Thyroid gland (tissue), 4 donors: Measurements from ENCODE around the gene EIF4A3. TPM values are rescaled to one million over a fixed set of nuclear protein-coding genes. Genes with fewer than 3 reads are reported as not detected.

Experiments
- DNase-seq, 2 donors: peaks; one replicate each; pipeline ENCODE4 v3.0.0-alpha.2; 2019
- H3K27ac ChIP-seq, 3 donors: fragments of 200-600 bp; sonication (generic); 1 replicate in 2 of 3; 2 replicates in 1 of 3; pipeline ENCODE4 v1.5.1; 2016 to 2019; ENCODE audit warnings: mild to moderate bottlenecking in 1 of 3, moderate library complexity in 1 of 3
- H3K27me3 ChIP-seq: fragments of 200-600 bp; sonication (generic); one replicate; pipeline ENCODE4 v1.5.1; 2019
- H3K36me3 ChIP-seq, 2 donors: fragments of 200-600 bp; sonication (generic); one replicate each; pipeline ENCODE4 v1.5.1; 2016 to 2019
- H3K4me1 ChIP-seq, 2 donors: fragments of 200-600 bp; sonication (generic); one replicate each; pipeline ENCODE4 v1.5.1; 2017 to 2019
- H3K4me3 ChIP-seq, 3 donors: fragments of 200-600 bp; sonication (generic); replicated peaks in 1 of 3; 1 replicate in 2 of 3; 2 replicates in 1 of 3; pipeline ENCODE4 v1.5.1; 2016; ENCODE audit warnings: mild to moderate bottlenecking in 1 of 3
- H3K9me3 ChIP-seq: fragments of 200-600 bp; sonication (generic); one replicate; pipeline ENCODE4 v1.5.1; 2017
- CTCF ChIP-seq, 6 experiments: fragments of 200-600 bp in 3 of 6; fragments of 450-650 bp in 3 of 6; sonication (generic) in 3 of 6; IDR thresholded peaks; one replicate each; pipeline ENCODE4 v1.5.1; 2016 to 2019; ENCODE audit warnings: antibody characterized with exemption in 6 of 6, mild to moderate bottlenecking in 2 of 6, inconsistent platforms in 1 of 6, moderate library complexity in 1 of 6
- POLR2A ChIP-seq, 2 donors: fragments of 450-650 bp; IDR thresholded peaks; one replicate each; pipeline ENCODE4 v1.6.1; 2017; ENCODE audit warnings: antibody characterized with exemption in 2 of 2, mild to moderate bottlenecking in 2 of 2, moderate library complexity in 1 of 2
- WGBS, 2 donors: methylation state at CpG; one replicate each; pipeline ENCODE4 v1.1.5; 2017; 5-methylcytosine and 5-hydroxymethylcytosine counted together
- intact Hi-C: fragments of 100-400 bp; cut with DNase I; formaldehyde crosslinking; loops from one replicate; pipeline ENCODE4 v1.15.1; 2023
- total RNA-seq, 4 donors: library from RNA; depleted of rRNA; stranded (reverse); fragments of >200 nt; gene quantifications; one replicate each; pipeline ENCODE4 v1.2.3, GENCODE V29; 2016

The EIF4A3 gene
- total RNA-seq, 4 donors from 2014 or later: 42.9 to 79.8 (median 47.4) TPM

DNA sequence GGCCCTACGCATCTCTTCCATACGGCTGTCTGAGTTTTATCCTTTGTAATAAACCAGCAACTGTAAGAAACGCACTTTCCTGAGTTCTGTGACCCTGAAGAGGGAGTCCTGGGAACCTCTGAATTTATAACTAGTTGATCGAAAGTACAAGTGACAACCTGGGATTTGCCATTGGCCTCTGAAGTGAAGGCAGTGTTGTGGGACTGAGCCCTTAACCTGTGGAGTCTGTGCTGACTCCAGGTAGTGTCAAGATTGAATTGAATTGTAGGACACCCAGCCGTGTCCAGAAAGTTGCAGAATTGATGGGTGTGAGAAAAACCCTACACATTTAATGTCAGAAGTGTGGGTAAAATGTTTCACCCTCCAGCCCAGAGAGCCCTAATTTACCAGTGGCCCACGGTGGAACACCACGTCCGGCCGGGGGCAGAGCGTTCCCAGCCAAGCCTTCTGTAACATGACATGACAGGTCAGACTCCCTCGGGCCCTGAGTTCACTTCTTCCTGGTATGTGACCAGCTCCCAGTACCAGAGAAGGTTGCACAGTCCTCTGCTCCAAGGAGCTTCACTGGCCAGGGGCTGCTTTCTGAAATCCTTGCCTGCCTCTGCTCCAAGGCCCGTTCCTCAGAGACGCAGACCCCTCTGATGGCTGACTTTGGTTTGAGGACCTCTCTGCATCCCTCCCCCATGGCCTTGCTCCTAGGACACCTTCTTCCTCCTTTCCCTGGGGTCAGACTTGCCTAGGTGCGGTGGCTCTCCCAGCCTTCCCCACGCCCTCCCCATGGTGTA, 44.1 kb downstream of the EIF4A3 start:
- DNase-seq: no peak
- no peak overlapping the region for H3K4me3 ChIP-seq
- TF ChIP-seq POLR2A (IDR thresholded peaks at IDR 0.05) (no peak), CTCF (IDR thresholded peaks at IDR 0.05) (no peak)
- no peaks in the 10 kb centered on the region for H3K36me3 ChIP-seq
- WGBS, 2 donors: 85 to 89% methylated on average over 15 of the region's 15 CpGs
- intact Hi-C loops: loop anchor here (5.0 kb wide), 1 partner anchor 96 kb away; no protein-coding TSS in a partner anchor
- no peak overlapping the region for H3K27ac ChIP-seq
- H3K27me3 ChIP-seq: no peaks in the 10 kb centered on the region
- peaks cover 10 to 20% of the 10 kb centered on the region in 2 donors for H3K4me1 ChIP-seq
- no peaks in the 10 kb centered on the region for H3K9me3 ChIP-seq

DNA sequence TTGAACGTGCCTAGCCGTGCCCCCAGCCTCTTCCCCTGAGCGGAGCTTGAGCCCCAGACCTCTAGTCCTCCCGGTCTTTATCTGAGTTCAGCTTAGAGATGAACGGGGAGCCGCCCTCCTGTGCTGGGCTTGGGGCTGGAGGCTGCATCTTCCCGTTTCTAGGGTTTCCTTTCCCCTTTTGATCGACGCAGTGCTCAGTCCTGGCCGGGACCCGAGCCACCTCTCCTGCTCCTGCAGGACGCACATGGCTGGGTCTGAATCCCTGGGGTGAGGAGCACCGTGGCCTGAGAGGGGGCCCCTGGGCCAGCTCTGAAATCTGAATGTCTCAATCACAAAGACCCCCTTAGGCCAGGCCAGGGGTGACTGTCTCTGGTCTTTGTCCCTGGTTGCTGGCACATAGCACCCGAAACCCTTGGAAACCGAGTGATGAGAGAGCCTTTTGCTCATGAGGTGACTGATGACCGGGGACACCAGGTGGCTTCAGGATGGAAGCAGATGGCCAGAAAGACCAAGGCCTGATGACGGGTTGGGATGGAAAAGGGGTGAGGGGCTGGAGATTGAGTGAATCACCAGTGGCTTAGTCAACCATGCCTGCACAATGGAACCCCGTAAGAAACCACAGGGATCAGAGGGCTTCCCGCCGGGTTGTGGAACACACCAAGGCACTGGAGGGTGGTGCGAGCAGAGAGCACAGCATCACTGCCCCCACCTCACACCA, 44.8 kb downstream of the EIF4A3 start:
- no peak for TF ChIP-seq CTCF (IDR thresholded peaks at IDR 0.05)
- TF ChIP-seq POLR2A (IDR thresholded peaks at IDR 0.05): no peak
- H3K36me3 ChIP-seq: no peaks in the 10 kb centered on the region
- peak overlapping the region; percentile 32 to 93 (median 45) for H3K4me3 ChIP-seq
- 35 to 37% methylated on average over 19 to 21 of the region's 21 CpGs for WGBS, 2 donors
- peak in 1 of 2 donors; percentile 25 for DNase-seq
- intact Hi-C loops: loop anchor here (5.0 kb wide), 1 partner anchor 95 kb away; no protein-coding TSS in a partner anchor
- no peaks in the 10 kb centered on the region for H3K27me3 ChIP-seq
- H3K4me1 ChIP-seq: peaks cover 10 to 20% of the 10 kb centered on the region in 2 donors
- H3K9me3 ChIP-seq: no peaks in the 10 kb centered on the region
- H3K27ac ChIP-seq: peak overlapping the region in 2 of 3 donors; percentile 83 to 90

DNA sequence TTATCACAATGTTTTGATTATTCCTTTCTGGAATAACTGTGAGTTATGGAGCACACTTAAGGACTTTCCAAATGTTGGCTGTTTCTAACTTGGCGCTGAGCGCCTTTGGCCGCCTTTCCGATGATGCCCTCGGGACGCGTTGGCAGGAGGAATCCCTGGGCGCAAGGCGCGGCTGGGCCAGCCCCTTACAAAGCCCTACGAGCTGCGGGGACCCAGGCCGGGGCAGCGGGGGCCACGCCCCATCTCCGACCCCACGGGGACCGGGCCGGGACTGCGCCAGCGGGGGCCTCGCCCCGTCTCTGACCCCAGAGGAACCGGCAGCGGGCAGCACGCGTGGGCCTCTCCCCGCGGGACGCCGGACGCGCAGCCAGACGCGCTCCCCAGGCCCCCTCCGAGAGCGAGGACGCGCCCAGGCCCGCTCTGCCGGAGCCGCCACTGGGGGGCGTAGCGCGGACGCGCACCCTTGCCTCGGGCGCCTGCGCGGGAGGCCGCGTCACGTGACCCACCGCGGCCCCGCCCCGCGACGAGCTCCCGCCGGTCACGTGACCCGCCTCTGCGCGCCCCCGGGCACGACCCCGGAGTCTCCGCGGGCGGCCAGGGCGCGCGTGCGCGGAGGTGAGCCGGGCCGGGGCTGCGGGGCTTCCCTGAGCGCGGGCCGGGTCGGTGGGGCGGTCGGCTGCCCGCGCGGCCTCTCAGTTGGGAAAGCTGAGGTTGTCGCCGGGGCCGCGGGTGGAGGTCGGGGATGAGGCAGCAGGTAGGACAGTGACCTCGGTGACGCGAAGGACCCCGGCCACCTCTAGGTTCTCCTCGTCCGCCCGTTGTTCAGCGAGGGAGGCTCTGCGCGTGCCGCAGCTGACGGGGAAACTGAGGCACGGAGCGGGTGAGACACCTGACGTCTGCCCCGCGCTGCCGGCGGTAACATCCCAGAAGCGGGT, 45.6 kb downstream of the EIF4A3 start, which contains the start of gene GAA:
Gene GAA (plus strand): TSS at position 571 of the 935 bp plus-strand sequence. CDS start 3,006 bp downstream, outside the sequence.
- intact Hi-C loops: loop anchor here (5.0 kb wide), 1 partner anchor 94 kb away; no protein-coding TSS in a partner anchor
- WGBS, 2 donors: 0% methylated on average over 13 to 18 of the region's 114 CpGs

GRCh38 chr17:80100035-80100323, 46.9 kb downstream of the EIF4A3 start:
- intact Hi-C loops: loop anchor here (5.0 kb wide), 1 partner anchor 93 kb away; no protein-coding TSS in a partner anchor
- no peaks in the 10 kb centered on the region for H3K27me3 ChIP-seq
- no peaks in the 10 kb centered on the region for H3K9me3 ChIP-seq
- TF ChIP-seq CTCF (IDR thresholded peaks at IDR 0.05): no peak
- no peak for TF ChIP-seq POLR2A (IDR thresholded peaks at IDR 0.05)
- peaks cover 10 to 20% of the 10 kb centered on the region in 2 donors for H3K4me1 ChIP-seq
- no peak overlapping the region for H3K4me3 ChIP-seq
- no peak for DNase-seq
- no peaks in the 10 kb centered on the region for H3K36me3 ChIP-seq
- 84 to 90% methylated on average over 4 of the region's 4 CpGs for WGBS, 2 donors
- no peak overlapping the region for H3K27ac ChIP-seq

More for the DNA sequence above, 45.6 kb downstream of the EIF4A3 start, which contains the start of gene GAA:
- peak within 1 kb of the TSS; percentile 45 to 93 (median 66) for H3K4me3 ChIP-seq
- H3K36me3 ChIP-seq: no peaks in the 10 kb centered on the region
- TF ChIP-seq CTCF (IDR thresholded peaks at IDR 0.05): peak in 5 of 6 experiments; percentile 29 to 96 (median 94)
- TF ChIP-seq POLR2A (IDR thresholded peaks at IDR 0.05): peak in 1 of 2 donors; percentile 71
- no peaks in the 10 kb centered on the region for H3K9me3 ChIP-seq
- DNase-seq: peak; percentile 81 to 86
- no peaks in the 10 kb centered on the region for H3K27me3 ChIP-seq
- H3K4me1 ChIP-seq: peaks cover 10 to 20% of the 10 kb centered on the region in 2 donors
- peak within 1 kb of the TSS; percentile 78 to 90 (median 90) for H3K27ac ChIP-seq
